ENCODE data around the gene OIP5. TPM values are rescaled to one million over a fixed set of nuclear protein-coding genes. Genes with fewer than 3 reads are reported as not detected.

The OIP5 gene
- total and polyA plus RNA-seq, 9 of the 15 experiments (the other 6 are each of a cell fraction or from before 2014, with no cell fraction given), result 8.3 to 54.8 (median 35.3) TPM

GRCh38 chr15:41292521-41292920 is 39.9 kb downstream of the OIP5 start:
- no TSS peak for BruUV-seq (replicated peaks)
- Histone ChIP-seq H3K4me3 (no peak overlapping the region), H3K79me2 (ENCODE audit: control insufficient read depth, insufficient read depth, low read length) (peaks cover 22% of the 10 kb centered on the region), H3K9me1 (ENCODE audit: control insufficient read depth, insufficient read depth, low read length) (no peaks in the 10 kb centered on the region), H2AFZ (ENCODE audit: low read depth, low read length) (no peak overlapping the region), H4K20me1 (replicated peaks; ENCODE audit: control insufficient read depth, insufficient read depth, low read length) (no peaks in the 10 kb centered on the region; the same call in 1 of the 2 replicates), H3K36me3 (ENCODE audit: control insufficient read depth, insufficient read depth, low read length) (peaks cover 74% of the 10 kb centered on the region), H3K4me2 (ENCODE audit: insufficient read depth, low read length) (no peak overlapping the region), H3K9ac (ENCODE audit: insufficient read depth in 1 of 2, low read depth in 2 of 2, low read length in 2 of 2) (peak overlapping the region in 1 of 2 experiments; percentile 26; a peak in 1 of 4 replicates), H3K27me3 (ENCODE audit: control insufficient read depth in 2 of 2, insufficient read depth in 2 of 2, low read length in 2 of 2) (no peaks in the 10 kb centered on the region), H3K27ac (ENCODE audit: extremely low read depth, low read depth, low read length) (no peak overlapping the region), H3K9me3 (replicated peaks; ENCODE audit: control insufficient read depth, insufficient read depth, low read depth, low read length) (no peaks in the 10 kb centered on the region), H3K4me1 (replicated peaks in 1 of 2; ENCODE audit: control insufficient read depth in 2 of 2, insufficient read depth in 2 of 2, low read length in 2 of 2) (no peaks in the 10 kb centered on the region; a peak in 1 of 5 replicates)
- DNase-seq (ENCODE audit: extremely low read depth in 1 of 4, low spot score in 3 of 4) (no peak), FAIRE-seq (no peak), ATAC-seq (no peak)
- no peak for TF ChIP-seq ZNF592 (IDR thresholded peaks at IDR 0.05)
- TF ChIP-seq CSDE1 (IDR thresholded peaks at IDR 0.05), result no peak
- no peak for TF ChIP-seq ETV1 (tag; conservative IDR thresholded peaks at IDR 0.05; ENCODE audit: low read depth)
- TF ChIP-seq XRCC4 (IDR thresholded peaks at IDR 0.05; ENCODE audit: extremely low read depth, insufficient read depth, insufficient read length), result no peak
- no peak for TF ChIP-seq SREBF2 (CRISPR knock-in tag; IDR thresholded peaks at IDR 0.05)
- TF ChIP-seq ZBTB26 (CRISPR knock-in tag; IDR thresholded peaks at IDR 0.05), result no peak
- TF ChIP-seq MXI1 (IDR thresholded peaks at IDR 0.05; ENCODE audit: low read depth, low read length), result no peak
- TF ChIP-seq MAFF (IDR thresholded peaks at IDR 0.05; ENCODE audit: low read length), result no peak
- no peak for TF ChIP-seq ZNF778 (CRISPR knock-in tag; IDR thresholded peaks at IDR 0.05)
- TF ChIP-seq C11orf30 (IDR thresholded peaks at IDR 0.05; ENCODE audit: low read depth), result no peak
- no peak for TF ChIP-seq HDAC2 (IDR thresholded peaks at IDR 0.05)
- WGBS (ENCODE audit: insufficient coverage, low coverage, missing lambda C conversion rate), result 46% methylated on average over 1 of the region's 1 CpG
- POLR2A ChIA-PET, result no interaction called here
- intact Hi-C loops (cut with micrococcal nuclease), result no loop called here
- in situ Hi-C loops (cut with MboI), result no loop called here
- CTCF ChIA-PET (ENCODE audit: low intra/inter-chr PET ratio), result no interaction called here

All from K562 (cell line).